Gastrocnemius medialis (tissue), 4 donors: ENCODE results near the gene KLC1. TPM values are rescaled to one million over a fixed set of nuclear protein-coding genes. Genes with fewer than 3 reads are reported as not detected.

Experiments
- ATAC-seq, 2 donors: fragments of 150-250 bp; one replicate each; pipeline ENCODE4 v1.9.1; 2016
- DNase-seq, 2 donors: peaks; one replicate each; pipeline ENCODE4 v3.0.0-alpha.2; 2019
- H3K27ac ChIP-seq, 4 donors: fragments of 200-600 bp; sonication (generic); 1 replicate in 1 of 4; 2 replicates in 3 of 4; pipeline ENCODE4 v1.5.1; 2016 to 2018; ENCODE audit warnings: mild to moderate bottlenecking in 2 of 4, moderate library complexity in 1 of 4
- H3K27me3 ChIP-seq, 3 donors: fragments of 200-600 bp; sonication (generic) in 2 of 3; 1 replicate in 1 of 3; 2 replicates in 2 of 3; pipeline versions ENCODE4 v1.5.1 to v1.6.0; 2016 to 2019; ENCODE audit warnings: mild to moderate bottlenecking in 1 of 3, moderate library complexity in 1 of 3
- H3K36me3 ChIP-seq, 2 donors: fragments of 200-600 bp; sonication (generic) in 1 of 2; one replicate each; pipeline ENCODE4 v1.5.1; 2017 to 2018
- H3K4me1 ChIP-seq, 2 donors: fragments of 200-600 bp; sonication (generic) in 1 of 2; one replicate each; pipeline ENCODE4 v1.5.1; 2016 to 2017; ENCODE audit warnings: mild to moderate bottlenecking in 2 of 2
- H3K4me3 ChIP-seq, 4 donors: fragments of 200-600 bp; sonication (generic) in 3 of 4; 1 replicate in 1 of 4; 2 replicates in 3 of 4; pipeline ENCODE4 v1.5.1; 2016 to 2019; ENCODE audit warnings: mild to moderate bottlenecking in 2 of 4
- H3K9me3 ChIP-seq, 3 donors: fragments of 200-600 bp; sonication (generic) in 2 of 3; 1 replicate in 1 of 3; 2 replicates in 2 of 3; pipeline ENCODE4 v1.5.1; 2016 to 2019
- CTCF ChIP-seq, 5 experiments: fragments of 450-650 bp in 3 of 5; fragments of 200-600 bp in 2 of 5; sonication (generic) in 2 of 5; IDR thresholded peaks in 4 of 5; conservative IDR thresholded peaks in 1 of 5; 1 replicate in 4 of 5; 2 replicates in 1 of 5; pipeline ENCODE4 v1.5.1; 2016 to 2019; ENCODE audit warnings: antibody characterized with exemption in 5 of 5, mild to moderate bottlenecking in 3 of 5, moderate library complexity in 3 of 5
- POLR2A ChIP-seq, 2 donors: fragments of 450-650 bp; IDR thresholded peaks; one replicate each; pipeline ENCODE4 v1.6.1; 2017; ENCODE audit warnings: antibody characterized with exemption in 2 of 2, mild to moderate bottlenecking in 2 of 2, moderate library complexity in 2 of 2
- in situ Hi-C, 4 donors: fragments of 200-750 bp; cut with MboI; loops; one replicate each; pipeline versions ENCODE4 v1.15.0 to v1.8.0; 2017; ENCODE audit warnings: low sequenced_read_pairs in 4 of 4
- intact Hi-C: fragments of 100-400 bp; cut with DNase I; formaldehyde crosslinking; loops from one replicate; pipeline ENCODE4 v1.15.1; 2023; ENCODE audit warnings: low total_unique reads
- total RNA-seq, 4 donors: library from RNA; depleted of rRNA; stranded (reverse); fragments of >200 nt; gene quantifications; one replicate each; pipeline versions ENCODE4 v1.1.0 to v1.2.3, GENCODE V29; 2016

The KLC1 gene
- total RNA-seq, 4 donors from 2014 or later: 217 to 398 (median 309) TPM

- DNase-seq (peak; percentile 100), ATAC-seq (peak; percentile 94)
- Histone ChIP-seq H3K27ac (peak within 1 kb of the TSS; percentile 78 to 91 (median 84)), H3K9me3 (no peaks in the 10 kb centered on the region), H3K4me3 (peak within 1 kb of the TSS; percentile 61 to 79 (median 68)), H3K4me1 (peaks cover 56 to 65% of the 10 kb centered on the region in 2 donors), H3K36me3 (no peaks in the 10 kb centered on the region), H3K27me3 (no peaks in the 10 kb centered on the region)
- TF ChIP-seq POLR2A (IDR thresholded peaks at IDR 0.05): peak; percentile 91 to 94
- no peak for TF ChIP-seq CTCF (IDR thresholded peaks at IDR 0.05 in 4 of 5, conservative IDR thresholded peaks at IDR 0.05 in 1 of 5)
- in situ Hi-C loops: no loop called here
- intact Hi-C loops: loop anchor here (5.0 to 10.0 kb wide), 2 partner anchors 153 to 321 kb away; partner anchors contain the start of genes BAG5 and COA8
These were observed 86.3 kb downstream of the KLC1 start, which contains the start of the genes XRCC3 and ZFYVE21 for GRCh38 chr14:103715052-103716000. TSS of gene XRCC3 (minus strand) at chr14:103715451. CDS start at chr14:103711087, 4,364 bp downstream. TSS of gene ZFYVE21 (plus strand) at chr14:103715810. CDS start at chr14:103715842, 32 bp downstream.

GRCh38 chr14:103716091-103716801 lies 87.2 kb downstream of the KLC1 start:
- DNase-seq (no peak), ATAC-seq (peak; percentile 13 to 15)
- Histone ChIP-seq H3K36me3 (no peaks in the 10 kb centered on the region), H3K4me3 (peak overlapping the region; percentile 61 to 79 (median 68)), H3K27me3 (no peaks in the 10 kb centered on the region), H3K27ac (peak overlapping the region; percentile 78 to 91 (median 84)), H3K9me3 (no peaks in the 10 kb centered on the region), H3K4me1 (peaks cover 56 to 65% of the 10 kb centered on the region in 2 donors)
- intact Hi-C loops (loop anchor here (5.0 to 10.0 kb wide), 2 partner anchors 154 to 321 kb away; partner anchors contain the start of genes BAG5 and COA8), in situ Hi-C loops (no loop called here)
- TF ChIP-seq CTCF (IDR thresholded peaks at IDR 0.05 in 4 of 5, conservative IDR thresholded peaks at IDR 0.05 in 1 of 5): no peak
- no peak for TF ChIP-seq POLR2A (IDR thresholded peaks at IDR 0.05)

- Histone ChIP-seq H3K4me1 (peaks cover 51 to 63% of the 10 kb centered on the region in 2 donors), H3K27me3 (no peaks in the 10 kb centered on the region), H3K36me3 (no peaks in the 10 kb centered on the region), H3K9me3 (no peaks in the 10 kb centered on the region), H3K4me3 (peak overlapping the region; percentile 61 to 79 (median 68)), H3K27ac (peak overlapping the region in 3 of 4 donors; percentile 78 to 91 (median 82))
- intact Hi-C loops (loop anchor here (5.0 to 10.0 kb wide), 2 partner anchors 155 to 322 kb away; partner anchors contain the start of genes BAG5 and COA8), in situ Hi-C loops (no loop called here)
- ATAC-seq (no peak), DNase-seq (no peak)
- TF ChIP-seq CTCF (IDR thresholded peaks at IDR 0.05 in 4 of 5, conservative IDR thresholded peaks at IDR 0.05 in 1 of 5) (no peak), POLR2A (IDR thresholded peaks at IDR 0.05) (no peak)
These were observed 87.9 kb downstream of the KLC1 start for GRCh38 chr14:103716899-103717411.

DNA sequence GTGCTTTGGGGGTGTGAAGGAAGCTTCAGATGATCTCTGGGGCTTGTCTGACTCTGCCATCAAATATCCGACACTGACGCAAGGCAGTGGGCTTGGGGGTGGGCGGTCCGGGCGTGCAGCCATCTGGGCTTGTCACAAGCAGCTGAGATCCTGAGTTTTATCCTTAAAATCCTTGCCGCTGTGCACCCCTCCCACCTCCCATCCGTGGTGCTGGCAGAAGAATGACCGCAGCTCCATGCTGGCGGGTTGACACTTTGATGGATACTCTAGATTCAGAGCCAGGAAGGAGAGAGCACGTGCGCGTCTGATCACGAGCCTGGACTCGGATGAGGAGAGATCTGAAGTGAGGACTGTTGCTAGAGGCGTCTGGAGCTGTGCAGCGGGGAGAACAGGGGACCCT lies 89.6 kb downstream of the KLC1 start:
- DNase-seq (no peak), ATAC-seq (no peak)
- Histone ChIP-seq H3K4me1 (peaks cover 53 to 63% of the 10 kb centered on the region in 2 donors), H3K4me3 (no peak overlapping the region), H3K27ac (peak overlapping the region in 1 of 4 donors; percentile 12), H3K9me3 (no peaks in the 10 kb centered on the region), H3K36me3 (no peaks in the 10 kb centered on the region), H3K27me3 (no peaks in the 10 kb centered on the region)
- intact Hi-C loops: loop anchor here (5.0 to 10.0 kb wide), 2 partner anchors 156 to 324 kb away; partner anchors contain the start of genes BAG5 and COA8
- TF ChIP-seq CTCF (IDR thresholded peaks at IDR 0.05 in 4 of 5, conservative IDR thresholded peaks at IDR 0.05 in 1 of 5) (no peak), POLR2A (IDR thresholded peaks at IDR 0.05) (no peak)
- in situ Hi-C loops: no loop called here
